ENCODE measurements around the gene IRGQ.

DNA sequence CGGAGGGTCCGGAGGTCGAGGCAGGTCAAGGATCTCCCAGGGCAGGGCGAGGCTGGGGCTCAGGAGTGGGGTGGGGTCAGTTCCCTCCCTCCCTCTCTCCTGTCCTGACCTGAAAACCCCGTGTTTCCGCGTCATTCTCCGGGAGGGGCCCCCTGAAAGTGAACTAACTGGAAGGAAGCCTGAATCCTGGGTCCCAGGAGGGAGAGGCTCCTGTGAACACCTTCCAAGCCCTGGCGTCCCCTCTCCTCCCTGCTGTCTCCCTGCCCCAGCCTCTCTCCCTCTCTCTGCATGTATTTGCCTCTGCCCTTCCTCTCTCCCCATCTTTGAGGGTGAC lies 44.5 kb upstream of the IRGQ start:
- TF ChIP-seq, protein P1, sequence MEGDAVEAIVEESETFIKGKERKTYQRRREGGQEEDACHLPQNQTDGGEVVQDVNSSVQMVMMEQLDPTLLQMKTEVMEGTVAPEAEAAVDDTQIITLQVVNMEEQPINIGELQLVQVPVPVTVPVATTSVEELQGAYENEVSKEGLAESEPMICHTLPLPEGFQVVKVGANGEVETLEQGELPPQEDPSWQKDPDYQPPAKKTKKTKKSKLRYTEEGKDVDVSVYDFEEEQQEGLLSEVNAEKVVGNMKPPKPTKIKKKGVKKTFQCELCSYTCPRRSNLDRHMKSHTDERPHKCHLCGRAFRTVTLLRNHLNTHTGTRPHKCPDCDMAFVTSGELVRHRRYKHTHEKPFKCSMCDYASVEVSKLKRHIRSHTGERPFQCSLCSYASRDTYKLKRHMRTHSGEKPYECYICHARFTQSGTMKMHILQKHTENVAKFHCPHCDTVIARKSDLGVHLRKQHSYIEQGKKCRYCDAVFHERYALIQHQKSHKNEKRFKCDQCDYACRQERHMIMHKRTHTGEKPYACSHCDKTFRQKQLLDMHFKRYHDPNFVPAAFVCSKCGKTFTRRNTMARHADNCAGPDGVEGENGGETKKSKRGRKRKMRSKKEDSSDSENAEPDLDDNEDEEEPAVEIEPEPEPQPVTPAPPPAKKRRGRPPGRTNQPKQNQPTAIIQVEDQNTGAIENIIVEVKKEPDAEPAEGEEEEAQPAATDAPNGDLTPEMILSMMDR (IDR thresholded peaks at IDR 0.05), result no peak
- no peak for TF ChIP-seq EZH2 (IDR thresholded peaks at IDR 0.05)
